Measurements from ENCODE around the gene FAF1. TPM values are rescaled to one million over a fixed set of nuclear protein-coding genes. Genes with fewer than 3 reads are reported as not detected.

The FAF1 gene
- total and polyA plus RNA-seq, 2 donors (not counting 3 experiments of a cell fraction or from before 2014, with no cell fraction given): 9.0 to 57.6 TPM

- ChIA-PET POLR2A (interaction anchor here (0.6 kb wide), 1 partner anchor 35 kb away, joined by 4 read pairs; no protein-coding TSS in a partner anchor), CTCF (no interaction called here)
- intact Hi-C loops (cut with micrococcal nuclease) (no loop called here), dilution Hi-C loops (cut with MboI; ENCODE audit: extremely low pct_ligation_motif_present, low sequenced_read_pairs) (no loop called here)
- Histone ChIP-seq H3K27ac (ENCODE audit: insufficient read depth, low read depth, low read length) (no peak overlapping the region), H3K4me2 (ENCODE audit: insufficient read depth, low read length) (no peak overlapping the region), H3K27me3 (ENCODE audit: control insufficient read depth in 2 of 2, insufficient read depth in 2 of 2, low read length in 2 of 2) (no peaks in the 10 kb centered on the region), H3K36me3 (ENCODE audit: control insufficient read depth in 2 of 2, extremely low read depth in 1 of 2, insufficient read depth in 2 of 2, low read length in 2 of 2) (no peaks in the 10 kb centered on the region), H2AFZ (ENCODE audit: low read depth, low read length) (no peak overlapping the region), H4K20me1 (replicated peaks; ENCODE audit: control insufficient read depth, extremely low read depth, insufficient read depth, low read length) (no peaks in the 10 kb centered on the region), H3K9me3 (replicated peaks; ENCODE audit: control insufficient read depth, insufficient read depth, low read length) (no peaks in the 10 kb centered on the region), H3K4me1 (ENCODE audit: control insufficient read depth, extremely low read depth, insufficient read depth, low read length) (no peaks in the 10 kb centered on the region), H3K79me2 (ENCODE audit: control insufficient read depth, insufficient read depth, low read length) (peaks cover 2% of the 10 kb centered on the region), H3K9me1 (replicated peaks; ENCODE audit: control insufficient read depth, extremely low read depth, insufficient read depth, low read length) (no peaks in the 10 kb centered on the region), H3K9ac (replicated peaks; ENCODE audit: extremely low read depth, insufficient read depth, low read length) (no peak overlapping the region), H3K4me3 (replicated peaks in 1 of 3; ENCODE audit: insufficient read depth in 1 of 3, low read depth in 1 of 3, low read length in 3 of 3) (no peak overlapping the region)
- TF ChIP-seq MAX (IDR thresholded peaks at IDR 0.05; ENCODE audit: insufficient read depth, insufficient read length): no peak
- no peak for TF ChIP-seq EZH2 (IDR thresholded peaks at IDR 0.05; ENCODE audit: borderline replicate concordance, low read depth, low read length, severe bottlenecking)
- no peak for TF ChIP-seq MYC (IDR thresholded peaks at IDR 0.05; ENCODE audit: low read depth, low read length)
- TF ChIP-seq POLR2AphosphoS5 (IDR thresholded peaks at IDR 0.05; ENCODE audit: insufficient read depth, low read depth, low read length): no peak
- TF ChIP-seq POLR2A (IDR thresholded peaks at IDR 0.05; ENCODE audit: low read depth, low read length): no peak
- no peak for TF ChIP-seq JUN (IDR thresholded peaks at IDR 0.05; ENCODE audit: borderline replicate concordance, insufficient read depth, insufficient read length, low read depth)
- no peak for TF ChIP-seq CTCF (IDR thresholded peaks at IDR 0.05; ENCODE audit: extremely low read depth in 1 of 2, insufficient read depth in 1 of 2, low read depth in 1 of 2, low read length in 2 of 2)
- TF ChIP-seq FOS (IDR thresholded peaks at IDR 0.05; ENCODE audit: borderline replicate concordance, insufficient read depth, low read length): no peak
- no peak for TF ChIP-seq GATA2 (IDR thresholded peaks at IDR 0.05; ENCODE audit: insufficient read depth, insufficient read length, low read depth, low read length)
- no TSS peak for BruUV-seq (replicated peaks)
- FAIRE-seq: no peak
- DNase-seq (ENCODE audit: low read depth, low spot score): no peak
Observed at GRCh38 chr1:50830621-50831020, 129.4 kb downstream of the FAF1 start.
